Measurements from ENCODE around the gene POLR2H. TPM values are rescaled to one million over a fixed set of nuclear protein-coding genes. Genes with fewer than 3 reads are reported as not detected.

Gene POLR2H
- total RNA-seq, 1 experiment from 2014 or later: 156 TPM

DNA sequence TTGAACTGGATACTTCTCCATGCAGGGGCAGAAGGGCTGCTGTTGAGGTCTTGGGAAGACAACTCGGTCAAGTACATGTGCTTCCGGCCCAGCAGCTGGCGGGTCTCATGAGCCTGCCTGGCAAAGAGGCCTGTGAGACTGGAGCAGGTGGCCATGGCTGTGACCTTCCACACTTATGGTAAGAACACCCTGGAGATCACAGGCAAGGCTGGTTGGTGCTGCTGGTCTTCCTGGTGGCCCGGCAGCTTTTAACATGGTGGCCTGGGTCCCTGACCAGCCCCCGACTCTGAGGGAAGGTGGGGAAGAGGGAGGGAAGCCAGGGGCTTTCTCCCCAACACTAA lies 33.8 kb downstream of the POLR2H start:
- TF ChIP-seq, protein P1, sequence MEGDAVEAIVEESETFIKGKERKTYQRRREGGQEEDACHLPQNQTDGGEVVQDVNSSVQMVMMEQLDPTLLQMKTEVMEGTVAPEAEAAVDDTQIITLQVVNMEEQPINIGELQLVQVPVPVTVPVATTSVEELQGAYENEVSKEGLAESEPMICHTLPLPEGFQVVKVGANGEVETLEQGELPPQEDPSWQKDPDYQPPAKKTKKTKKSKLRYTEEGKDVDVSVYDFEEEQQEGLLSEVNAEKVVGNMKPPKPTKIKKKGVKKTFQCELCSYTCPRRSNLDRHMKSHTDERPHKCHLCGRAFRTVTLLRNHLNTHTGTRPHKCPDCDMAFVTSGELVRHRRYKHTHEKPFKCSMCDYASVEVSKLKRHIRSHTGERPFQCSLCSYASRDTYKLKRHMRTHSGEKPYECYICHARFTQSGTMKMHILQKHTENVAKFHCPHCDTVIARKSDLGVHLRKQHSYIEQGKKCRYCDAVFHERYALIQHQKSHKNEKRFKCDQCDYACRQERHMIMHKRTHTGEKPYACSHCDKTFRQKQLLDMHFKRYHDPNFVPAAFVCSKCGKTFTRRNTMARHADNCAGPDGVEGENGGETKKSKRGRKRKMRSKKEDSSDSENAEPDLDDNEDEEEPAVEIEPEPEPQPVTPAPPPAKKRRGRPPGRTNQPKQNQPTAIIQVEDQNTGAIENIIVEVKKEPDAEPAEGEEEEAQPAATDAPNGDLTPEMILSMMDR (IDR thresholded peaks at IDR 0.05): no peak
- TF ChIP-seq TCF7L2 (IDR thresholded peaks at IDR 0.05; ENCODE audit: low read depth, low read length) (no peak), POLR2AphosphoS5 (IDR thresholded peaks at IDR 0.05; ENCODE audit: low read depth, low read length) (no peak), SIN3A (IDR thresholded peaks at IDR 0.05; ENCODE audit: borderline replicate concordance, insufficient read depth, low read depth, low read length) (no peak)
- TF ChIP-seq, protein P2, sequence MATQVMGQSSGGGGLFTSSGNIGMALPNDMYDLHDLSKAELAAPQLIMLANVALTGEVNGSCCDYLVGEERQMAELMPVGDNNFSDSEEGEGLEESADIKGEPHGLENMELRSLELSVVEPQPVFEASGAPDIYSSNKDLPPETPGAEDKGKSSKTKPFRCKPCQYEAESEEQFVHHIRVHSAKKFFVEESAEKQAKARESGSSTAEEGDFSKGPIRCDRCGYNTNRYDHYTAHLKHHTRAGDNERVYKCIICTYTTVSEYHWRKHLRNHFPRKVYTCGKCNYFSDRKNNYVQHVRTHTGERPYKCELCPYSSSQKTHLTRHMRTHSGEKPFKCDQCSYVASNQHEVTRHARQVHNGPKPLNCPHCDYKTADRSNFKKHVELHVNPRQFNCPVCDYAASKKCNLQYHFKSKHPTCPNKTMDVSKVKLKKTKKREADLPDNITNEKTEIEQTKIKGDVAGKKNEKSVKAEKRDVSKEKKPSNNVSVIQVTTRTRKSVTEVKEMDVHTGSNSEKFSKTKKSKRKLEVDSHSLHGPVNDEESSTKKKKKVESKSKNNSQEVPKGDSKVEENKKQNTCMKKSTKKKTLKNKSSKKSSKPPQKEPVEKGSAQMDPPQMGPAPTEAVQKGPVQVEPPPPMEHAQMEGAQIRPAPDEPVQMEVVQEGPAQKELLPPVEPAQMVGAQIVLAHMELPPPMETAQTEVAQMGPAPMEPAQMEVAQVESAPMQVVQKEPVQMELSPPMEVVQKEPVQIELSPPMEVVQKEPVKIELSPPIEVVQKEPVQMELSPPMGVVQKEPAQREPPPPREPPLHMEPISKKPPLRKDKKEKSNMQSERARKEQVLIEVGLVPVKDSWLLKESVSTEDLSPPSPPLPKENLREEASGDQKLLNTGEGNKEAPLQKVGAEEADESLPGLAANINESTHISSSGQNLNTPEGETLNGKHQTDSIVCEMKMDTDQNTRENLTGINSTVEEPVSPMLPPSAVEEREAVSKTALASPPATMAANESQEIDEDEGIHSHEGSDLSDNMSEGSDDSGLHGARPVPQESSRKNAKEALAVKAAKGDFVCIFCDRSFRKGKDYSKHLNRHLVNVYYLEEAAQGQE (IDR thresholded peaks at IDR 0.05; ENCODE audit: insufficient read depth in 1 of 2, low read depth in 2 of 2, low read length in 1 of 2): no peak
- H3K27ac ChIP-seq (ENCODE audit: low read length): no peak overlapping the region
- in situ Hi-C loops (cut with HindIII; ENCODE audit: low pct_unique_long_range_greater_than_20kb, low sequenced_read_pairs) (no loop called here), intact Hi-C loops (cut with micrococcal nuclease; ENCODE audit: unreplicated experiment) (no loop called here)
- POLR2A ChIA-PET: no interaction called here
- DNase-seq (ENCODE audit: low read depth, low spot score) (no peak), ATAC-seq (no peak; the same call in 1 of the 2 replicates)
- H3K27me3 ChIP-seq (ENCODE audit: control insufficient read depth, insufficient read depth, low read length): peaks cover 2% of the 10 kb centered on the region; the same call in 1 of the 2 replicates
- H3K36me3 ChIP-seq (ENCODE audit: control insufficient read depth, insufficient read depth, low read length): no peaks in the 10 kb centered on the region
- H3K9me3 ChIP-seq (ENCODE audit: control insufficient read depth, insufficient read depth, low read depth, low read length): no peaks in the 10 kb centered on the region
- no TSS peak for BruUV-seq (replicated peaks)
- CTCF ChIA-PET: no interaction called here
- no peak overlapping the region for H3K4me3 ChIP-seq (ENCODE audit: low read depth in 2 of 2, low read length in 2 of 2)
- no peaks in the 10 kb centered on the region for H3K4me1 ChIP-seq (ENCODE audit: control insufficient read depth, insufficient read depth, low read length)

DNA sequence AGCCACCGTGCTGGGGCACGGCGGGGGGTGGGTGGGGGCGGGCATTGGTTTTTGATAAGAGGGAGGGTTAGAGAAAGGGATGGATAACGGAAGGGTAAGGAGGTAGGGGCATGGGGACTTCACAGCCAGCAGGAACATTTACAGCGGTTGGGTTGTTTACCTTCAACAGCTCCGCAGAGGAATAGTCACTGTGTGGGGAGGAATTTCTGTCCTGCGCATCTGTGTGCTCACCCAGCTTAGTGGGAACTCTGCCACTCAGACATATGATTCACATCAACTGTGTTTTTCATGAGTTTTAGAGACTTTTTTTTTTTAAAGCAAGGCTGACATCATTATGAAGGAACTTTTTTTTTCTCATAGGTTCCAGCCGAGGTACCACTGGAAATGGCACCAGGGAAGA lies 37.9 kb downstream of the POLR2H start:
- DNase-seq (ENCODE audit: low read depth, low spot score) (no peak), ATAC-seq (no peak)
- H3K4me1 ChIP-seq (ENCODE audit: control insufficient read depth, insufficient read depth, low read length): no peaks in the 10 kb centered on the region
- ChIA-PET CTCF (no interaction called here), POLR2A (no interaction called here)
- no peaks in the 10 kb centered on the region for H3K36me3 ChIP-seq (ENCODE audit: control insufficient read depth, insufficient read depth, low read length)
- intact Hi-C loops (cut with micrococcal nuclease; ENCODE audit: unreplicated experiment) (no loop called here), in situ Hi-C loops (cut with HindIII; ENCODE audit: low pct_unique_long_range_greater_than_20kb, low sequenced_read_pairs) (no loop called here)
- BruUV-seq (replicated peaks): no TSS peak
- no peaks in the 10 kb centered on the region for H3K9me3 ChIP-seq (ENCODE audit: control insufficient read depth, insufficient read depth, low read depth, low read length)
- H3K27me3 ChIP-seq (ENCODE audit: control insufficient read depth, insufficient read depth, low read length): peaks cover 4% of the 10 kb centered on the region; the same call in 1 of the 2 replicates
- no peak overlapping the region for H3K27ac ChIP-seq (ENCODE audit: low read length)
- no peak for TF ChIP-seq TCF7L2 (IDR thresholded peaks at IDR 0.05; ENCODE audit: low read depth, low read length)
- TF ChIP-seq, protein P2 (IDR thresholded peaks at IDR 0.05; ENCODE audit: insufficient read depth in 1 of 2, low read depth in 2 of 2, low read length in 1 of 2): no peak
- TF ChIP-seq, protein P1 (IDR thresholded peaks at IDR 0.05): no peak
- no peak for TF ChIP-seq POLR2AphosphoS5 (IDR thresholded peaks at IDR 0.05; ENCODE audit: low read depth, low read length)
- H3K4me3 ChIP-seq (ENCODE audit: low read depth in 2 of 2, low read length in 2 of 2): no peak overlapping the region

Data from Panc1 (cell line).